Suprapubic skin (tissue), 4 donors: ENCODE results near the gene SRSF8. TPM values are rescaled to one million over a fixed set of nuclear protein-coding genes. Genes with fewer than 3 reads are reported as not detected.
A peak's percentile ranks its signal among the peaks of the same experiment; 100 is the strongest.

Experiments
- DNase-seq, 2 donors: peaks; one replicate each; pipeline ENCODE4 v3.0.0-alpha.2; 2019; ENCODE audit warnings: low spot score in 2 of 2
- H3K27ac ChIP-seq: fragments of 200-600 bp; sonication (generic); one replicate; pipeline ENCODE4 v1.5.1; 2019
- H3K27me3 ChIP-seq: fragments of 200-600 bp; sonication (generic); one replicate; pipeline ENCODE4 v1.5.1; 2019
- H3K36me3 ChIP-seq: fragments of 200-600 bp; sonication (generic); one replicate; pipeline ENCODE4 v1.5.1; 2019
- H3K4me1 ChIP-seq: fragments of 200-600 bp; sonication (generic); one replicate; pipeline ENCODE4 v1.5.1; 2019
- H3K4me3 ChIP-seq: fragments of 200-600 bp; sonication (generic); one replicate; pipeline ENCODE4 v1.5.1; 2019; ENCODE audit warnings: mild to moderate bottlenecking
- H3K9me3 ChIP-seq: fragments of 200-600 bp; sonication (generic); one replicate; pipeline ENCODE4 v1.5.1; 2019
- CTCF ChIP-seq, 2 donors: fragments of 200-600 bp in 1 of 2; fragments of 450-650 bp in 1 of 2; sonication (generic) in 1 of 2; IDR thresholded peaks; one replicate each; pipeline ENCODE4 v1.5.1; 2016 to 2019; ENCODE audit warnings: antibody characterized with exemption in 2 of 2, mild to moderate bottlenecking in 1 of 2, moderate library complexity in 1 of 2
- EP300 ChIP-seq: sonication (generic); formaldehyde crosslinking; IDR thresholded peaks from one replicate; pipeline ENCODE4 v1.6.1; 2017; ENCODE audit warnings: antibody characterized with exemption
- POLR2A ChIP-seq, 2 donors: fragments of 450-650 bp; IDR thresholded peaks; one replicate each; pipeline ENCODE4 v1.6.1; 2017; ENCODE audit warnings: antibody characterized with exemption in 2 of 2, mild to moderate bottlenecking in 2 of 2, moderate library complexity in 2 of 2
- POLR2AphosphoS5 ChIP-seq, 3 donors: sonication (generic); formaldehyde crosslinking; IDR thresholded peaks; one replicate each; pipeline ENCODE4 v1.6.1; 2017; ENCODE audit warnings: antibody characterized with exemption in 3 of 3
- WGBS: methylation state at CpG from one replicate; pipeline ENCODE4 v1.1.5; 2018; 5-methylcytosine and 5-hydroxymethylcytosine counted together
- total RNA-seq, 4 donors: library from RNA; depleted of rRNA; stranded (reverse); fragments of >200 nt; gene quantifications; one replicate each; pipeline ENCODE4 v1.1.0, GENCODE V29; 2016

Gene SRSF8
- total RNA-seq, 4 donors from 2014 or later = 31.7 to 37.4 (median 35.5) TPM

GRCh38 chr11:95081010-95081409 is 14.3 kb downstream of the SRSF8 start:
- 68% methylated on average over 5 of the region's 5 CpGs for WGBS

GRCh38 chr11:95081412-95081811 is 14.7 kb downstream of the SRSF8 start:
- 51% methylated on average over 4 of the region's 4 CpGs for WGBS
- H3K27ac ChIP-seq = peak overlapping the region; percentile 40
- no peaks in the 10 kb centered on the region for H3K36me3 ChIP-seq
- DNase-seq = no peak
- H3K9me3 ChIP-seq = no peaks in the 10 kb centered on the region
- peaks cover 11% of the 10 kb centered on the region for H3K4me1 ChIP-seq
- no peak overlapping the region for H3K4me3 ChIP-seq
- TF ChIP-seq EP300 = no peak
- no peak for TF ChIP-seq CTCF (IDR thresholded peaks at IDR 0.05)
- TF ChIP-seq POLR2AphosphoS5 (IDR thresholded peaks at IDR 0.05) = no peak
- no peak for TF ChIP-seq POLR2A (IDR thresholded peaks at IDR 0.05)
- H3K27me3 ChIP-seq = no peaks in the 10 kb centered on the region

More at GRCh38 chr11:95081010-95081409, 14.3 kb downstream of the SRSF8 start:
- H3K9me3 ChIP-seq = no peaks in the 10 kb centered on the region
- no peaks in the 10 kb centered on the region for H3K27me3 ChIP-seq
- TF ChIP-seq POLR2A (IDR thresholded peaks at IDR 0.05) = no peak
- no peak for TF ChIP-seq CTCF (IDR thresholded peaks at IDR 0.05)
- TF ChIP-seq EP300 = no peak
- no peak for TF ChIP-seq POLR2AphosphoS5 (IDR thresholded peaks at IDR 0.05)
- no peak for DNase-seq
- no peak overlapping the region for H3K4me3 ChIP-seq
- no peaks in the 10 kb centered on the region for H3K36me3 ChIP-seq
- no peak overlapping the region for H3K27ac ChIP-seq
- peaks cover 11% of the 10 kb centered on the region for H3K4me1 ChIP-seq

- Histone ChIP-seq H3K27me3 (no peaks in the 10 kb centered on the region), H3K4me1 (peaks cover 8% of the 10 kb centered on the region), H3K27ac (peak overlapping the region; percentile 40), H3K4me3 (no peak overlapping the region), H3K36me3 (no peaks in the 10 kb centered on the region), H3K9me3 (no peaks in the 10 kb centered on the region)
- TF ChIP-seq POLR2AphosphoS5 (IDR thresholded peaks at IDR 0.05) (no peak), EP300 (no peak), POLR2A (IDR thresholded peaks at IDR 0.05) (no peak), CTCF (IDR thresholded peaks at IDR 0.05) (no peak)
- no peak for DNase-seq
- WGBS = 88% methylated on average over 2 of the region's 2 CpGs
These were observed 15.9 kb downstream of the SRSF8 start for GRCh38 chr11:95082576-95083001.

GRCh38 chr11:95084509-95084908 is 17.8 kb downstream of the SRSF8 start:
- Histone ChIP-seq H3K9me3 (no peaks in the 10 kb centered on the region), H3K27me3 (no peaks in the 10 kb centered on the region), H3K4me1 (peaks cover 16% of the 10 kb centered on the region), H3K4me3 (no peak overlapping the region), H3K27ac (no peak overlapping the region), H3K36me3 (no peaks in the 10 kb centered on the region)
- TF ChIP-seq POLR2A (IDR thresholded peaks at IDR 0.05) (no peak), CTCF (IDR thresholded peaks at IDR 0.05) (no peak), EP300 (no peak), POLR2AphosphoS5 (IDR thresholded peaks at IDR 0.05) (no peak)
- DNase-seq = no peak

GRCh38 chr11:95085117-95085816 is 18.5 kb downstream of the SRSF8 start:
- Histone ChIP-seq H3K27ac (no peak overlapping the region), H3K27me3 (no peaks in the 10 kb centered on the region), H3K4me3 (no peak overlapping the region), H3K4me1 (peaks cover 16% of the 10 kb centered on the region), H3K9me3 (no peaks in the 10 kb centered on the region), H3K36me3 (no peaks in the 10 kb centered on the region)
- no peak for TF ChIP-seq EP300
- no peak for TF ChIP-seq POLR2AphosphoS5 (IDR thresholded peaks at IDR 0.05)
- no peak for TF ChIP-seq CTCF (IDR thresholded peaks at IDR 0.05)
- TF ChIP-seq POLR2A (IDR thresholded peaks at IDR 0.05) = no peak
- no peak for DNase-seq
- 96% methylated on average over 3 of the region's 3 CpGs for WGBS
